H9 (cell line): ENCODE data around the gene AKT1S1. TPM values are rescaled to one million over a fixed set of nuclear protein-coding genes. Genes with fewer than 3 reads are reported as not detected.
A peak's percentile ranks its signal among the peaks of the same experiment; 100 is the strongest.

Source experiments
- DNase-seq: peaks from one replicate; pipeline ENCODE4 v3.0.0-alpha.2; 2017
- H2AFZ ChIP-seq: one replicate; pipeline ENCODE4 v1.6.1; 2013; ENCODE audit warnings: mild to moderate bottlenecking, low read length, control low read depth, moderate library complexity
- H2AK5ac ChIP-seq: 2 replicates; pipeline ENCODE4 v1.6.1; 2013; ENCODE audit warnings: low read length, control low read depth, mixed read lengths; ENCODE audit not compliant: insufficient read length
- H2BK120ac ChIP-seq: one replicate; pipeline ENCODE4 v1.6.1; 2013; ENCODE audit warnings: low read depth, mild to moderate bottlenecking, low read length, control low read depth, inconsistent platforms; ENCODE audit not compliant: poor library complexity, severe bottlenecking
- H2BK12ac ChIP-seq: 2 replicates; pipeline ENCODE4 v1.6.1; 2013; ENCODE audit warnings: low read length, control low read depth, mixed read lengths, low read depth; ENCODE audit not compliant: insufficient read length
- H2BK15ac ChIP-seq: 2 replicates; pipeline ENCODE4 v1.6.1; 2013; ENCODE audit warnings: low read depth, low read length, control low read depth
- H2BK20ac ChIP-seq: one replicate; pipeline ENCODE4 v1.6.1; 2013; ENCODE audit warnings: low read depth, mild to moderate bottlenecking, low read length, control low read depth, inconsistent platforms; ENCODE audit not compliant: poor library complexity, severe bottlenecking
- H2BK5ac ChIP-seq: 2 replicates; pipeline ENCODE4 v1.6.1; 2013; ENCODE audit warnings: low read length, control low read depth, mixed read lengths; ENCODE audit not compliant: insufficient read length
- H3K14ac ChIP-seq: 2 replicates; pipeline ENCODE4 v1.6.1; 2013; ENCODE audit warnings: low read length, control low read depth; ENCODE audit not compliant: insufficient read depth
- H3K18ac ChIP-seq: 2 replicates; pipeline ENCODE4 v1.6.1; 2013; ENCODE audit warnings: low read depth, mild to moderate bottlenecking, mixed read lengths, low read length, control low read depth; ENCODE audit not compliant: insufficient read length
- H3K23ac ChIP-seq: 2 replicates; pipeline ENCODE4 v1.6.1; 2013; ENCODE audit warnings: low read length, control low read depth, mixed read lengths, low read depth; ENCODE audit not compliant: insufficient read length
- H3K23me2 ChIP-seq: 2 replicates; pipeline ENCODE4 v1.6.1; 2013; ENCODE audit warnings: low read depth, mild to moderate bottlenecking, mixed read lengths, low read length, control low read depth; ENCODE audit not compliant: insufficient read length, poor library complexity, severe bottlenecking
- H3K27ac ChIP-seq: 2 replicates; pipeline ENCODE4 v1.5.1; 2013; ENCODE audit warnings: low read length, control low read depth, mixed read lengths, low read depth; ENCODE audit not compliant: insufficient read length
- H3K27me3 ChIP-seq: 2 replicates; pipeline ENCODE4 v1.6.1; 2013; ENCODE audit warnings: low read length, control low read depth, inconsistent platforms; ENCODE audit not compliant: insufficient read depth
- H3K4ac ChIP-seq: 2 replicates; pipeline ENCODE4 v1.6.1; 2013; ENCODE audit warnings: low read depth, mild to moderate bottlenecking, control low read depth, inconsistent platforms, low read length, moderate library complexity
- H3K4me1 ChIP-seq: 2 replicates; pipeline ENCODE4 v1.6.1; 2013; ENCODE audit warnings: low read length, control low read depth, inconsistent platforms; ENCODE audit not compliant: insufficient read depth
- H3K4me2 ChIP-seq: 2 replicates; pipeline ENCODE4 v1.6.1; 2013; ENCODE audit warnings: low read length, control low read depth, mixed read lengths; ENCODE audit not compliant: insufficient read length, insufficient read depth
- H3K56ac ChIP-seq: 2 replicates; pipeline ENCODE4 v1.6.1; 2013; ENCODE audit warnings: low read depth, mild to moderate bottlenecking, mixed read lengths, low read length, control low read depth; ENCODE audit not compliant: insufficient read length
- H3K79me1 ChIP-seq: 2 replicates; pipeline ENCODE4 v1.6.1; 2013; ENCODE audit warnings: low read depth, mild to moderate bottlenecking, moderate library complexity, low read length, control low read depth, inconsistent platforms; ENCODE audit not compliant: insufficient read depth, poor library complexity, severe bottlenecking
- H3K79me2 ChIP-seq: 2 replicates; pipeline ENCODE4 v1.6.1; 2013; ENCODE audit warnings: low read length, control low read depth, inconsistent platforms; ENCODE audit not compliant: insufficient read depth
- H3K9ac ChIP-seq: 2 replicates; pipeline ENCODE4 v1.6.1; 2013; ENCODE audit warnings: low read length, control low read depth, mixed read lengths; ENCODE audit not compliant: insufficient read length; ENCODE audit errors: extremely low read depth
- H3K9me3 ChIP-seq: one replicate; pipeline ENCODE4 v1.6.1; 2013; ENCODE audit warnings: low read depth, low read length, inconsistent platforms; ENCODE audit not compliant: control insufficient read depth
- H3T11ph ChIP-seq: one replicate; pipeline ENCODE4 v1.6.1; 2013; ENCODE audit warnings: mild to moderate bottlenecking, low read length, control low read depth, inconsistent platforms
- H4K20me1 ChIP-seq: one replicate; pipeline ENCODE4 v1.6.1; 2013; ENCODE audit not compliant: control insufficient read depth, insufficient read length, insufficient read depth
- H4K5ac ChIP-seq: 2 replicates; pipeline ENCODE4 v1.6.1; 2013; ENCODE audit warnings: low read depth, mild to moderate bottlenecking, mixed read lengths, low read length, control low read depth; ENCODE audit not compliant: insufficient read length
- H4K8ac ChIP-seq: replicated peaks from 2 replicates; pipeline ENCODE4 v1.6.1; 2013; ENCODE audit warnings: low read length, control low read depth, mixed read lengths, low read depth; ENCODE audit not compliant: insufficient read length
- H4K91ac ChIP-seq: 2 replicates; pipeline ENCODE4 v1.6.1; 2013; ENCODE audit warnings: low read depth, mild to moderate bottlenecking, moderate library complexity, mixed read lengths, low read length, control low read depth; ENCODE audit not compliant: insufficient read length
- H3K27ac Mint-ChIP-seq, 3 experiments: 2 replicates in 2 of 3; 3 replicates in 1 of 3; pipeline ENCODE4 v1.8.0; 2020 to 2021; ENCODE audit warnings: mixed read lengths in 3 of 3, mild to moderate bottlenecking in 1 of 3, moderate library complexity in 1 of 3
- H3K27me3 Mint-ChIP-seq: 2 replicates; pipeline ENCODE4 v1.8.0; 2021; ENCODE audit warnings: low read depth, mild to moderate bottlenecking, moderate library complexity, mixed read lengths
- H3K36me3 Mint-ChIP-seq, 3 experiments: 2 replicates in 2 of 3; 3 replicates in 1 of 3; pipeline ENCODE4 v1.8.0; 2020 to 2021; ENCODE audit warnings: low read depth in 3 of 3, mixed read lengths in 3 of 3; ENCODE audit not compliant: insufficient read depth in 1 of 3
- H3K4me1 Mint-ChIP-seq, 2 experiments: 2 replicates each; pipeline ENCODE4 v1.8.0; 2020; ENCODE audit warnings: mixed read lengths in 2 of 2
- H3K4me3 Mint-ChIP-seq, 2 experiments: 2 replicates in 1 of 2; 3 replicates in 1 of 2; pipeline ENCODE4 v1.8.0; 2020 to 2021; ENCODE audit warnings: mild to moderate bottlenecking in 2 of 2, mixed read lengths in 2 of 2, moderate library complexity in 1 of 2
- H3K9me3 Mint-ChIP-seq, 2 experiments: 2 replicates in 1 of 2; 3 replicates in 1 of 2; pipeline ENCODE4 v1.8.0; 2020; ENCODE audit warnings: mild to moderate bottlenecking in 2 of 2, mixed read lengths in 2 of 2, moderate library complexity in 1 of 2
- CTCF ChIP-seq: fragments of 200-600 bp; sonication (generic); conservative IDR thresholded peaks from 3 replicates; pipeline ENCODE4 v1.8.0; 2021; ENCODE audit warnings: antibody characterized with exemption, mild to moderate bottlenecking
- WGBS: extraction: QIAGEN DNeasy Blood & Tissue Kit; methylation state at CpG from one replicate; pipeline ENCODE4 v1.1.7; 2013; ENCODE audit warnings: missing lambda C conversion rate, low lambda C conversion rate, mixed read lengths; ENCODE audit not compliant: insufficient read length; ENCODE audit errors: extremely low coverage; 5-methylcytosine and 5-hydroxymethylcytosine counted together
- total RNA-seq: library from RNA; stranded (reverse); gene quantifications from 2 replicates; pipeline ENCODE4 v1.2.1, GENCODE V29; 2021

Gene AKT1S1
- total RNA-seq, 1 experiment from 2014 or later, result 43.5 TPM

- H3K4me2 ChIP-seq, result no peak overlapping the region
- no peak overlapping the region for H4K8ac ChIP-seq
- H3K27ac Mint-ChIP-seq, result peak overlapping the region in 1 of 3 experiments; percentile 76; a peak in 1 of 7 replicates
- no peaks in the 10 kb centered on the region for H3K23me2 ChIP-seq
- H2BK20ac ChIP-seq, result no peak overlapping the region
- H3K79me1 ChIP-seq, result no peaks in the 10 kb centered on the region
- peaks cover 42 to 73% (median 65%) of the 10 kb centered on the region in 3 experiments for H3K36me3 Mint-ChIP-seq
- H2BK12ac ChIP-seq, result no peak overlapping the region
- H2BK120ac ChIP-seq, result no peak overlapping the region
- H3K4ac ChIP-seq, result no peak overlapping the region
- no peak overlapping the region for H4K91ac ChIP-seq
- no peaks in the 10 kb centered on the region; the same call in 1 of the 2 replicates for H3K4me1 ChIP-seq
- H3T11ph ChIP-seq, result no peak overlapping the region
- no peaks in the 10 kb centered on the region for H3K27me3 ChIP-seq
- H2BK15ac ChIP-seq, result no peak overlapping the region
- H2AK5ac ChIP-seq, result no peak overlapping the region
- no peak overlapping the region for H3K4me3 Mint-ChIP-seq
- peaks cover 5% of the 10 kb centered on the region; the same call in 1 of the 2 replicates for H3K27me3 Mint-ChIP-seq
- no peaks in the 10 kb centered on the region for H4K20me1 ChIP-seq
- H3K27ac ChIP-seq, result no peak overlapping the region
- no peak overlapping the region for H2BK5ac ChIP-seq
- H3K9me3 Mint-ChIP-seq, result no peaks in the 10 kb centered on the region
- H3K23ac ChIP-seq, result no peak overlapping the region
- H3K9ac ChIP-seq, result no peak overlapping the region
- WGBS, result no CpG with 5 or more reads among the region's 37 CpGs
- H3K4me1 Mint-ChIP-seq, result peaks cover 19 to 28% of the 10 kb centered on the region in 2 experiments
- TF ChIP-seq CTCF, result no peak
- no peak overlapping the region for H3K56ac ChIP-seq
- no peak overlapping the region for H3K14ac ChIP-seq
- no peak for DNase-seq
- H3K18ac ChIP-seq, result no peak overlapping the region
- no peak overlapping the region for H2AFZ ChIP-seq
- H3K79me2 ChIP-seq, result no peaks in the 10 kb centered on the region; the same call in 1 of the 2 replicates
- no peak overlapping the region for H4K5ac ChIP-seq
- no peaks in the 10 kb centered on the region for H3K9me3 ChIP-seq
Measured at GRCh38 chr19:49908480-49909420, 31.6 kb upstream of the AKT1S1 start.
